ENCODE results near the gene KAZN. TPM values are rescaled to one million over a fixed set of nuclear protein-coding genes. Genes with fewer than 3 reads are reported as not detected.

KAZN gene
- total RNA-seq, 1 experiment from 2014 or later, result 15.6 TPM

- Histone ChIP-seq H3K9me3 (ENCODE audit: insufficient read depth, low read depth) (no peaks in the 10 kb centered on the region), H3F3A (ENCODE audit: insufficient read depth, low read depth) (no peaks in the 10 kb centered on the region), H3K79me2 (ENCODE audit: low read depth) (no peaks in the 10 kb centered on the region), H3K27me3 (ENCODE audit: insufficient read depth, low read depth) (peaks cover 17% of the 10 kb centered on the region), H3K4me2 (no peak overlapping the region), H2AFZ (no peak overlapping the region), H3K9me2 (ENCODE audit: insufficient read depth) (no peaks in the 10 kb centered on the region), H3K4me3 (no peak overlapping the region), H3K36me3 (ENCODE audit: low read depth) (no peaks in the 10 kb centered on the region), H4K20me1 (ENCODE audit: insufficient read depth) (no peaks in the 10 kb centered on the region), H3K27ac (no peak overlapping the region), H3K4me1 (replicated peaks; ENCODE audit: insufficient read depth) (no peaks in the 10 kb centered on the region)
- no TSS peak for BruUV-seq (replicated peaks)
- no peak for DNase-seq
- ChIA-PET POLR2A (ENCODE audit: unreplicated experiment) (no interaction called here), CTCF (no interaction called here)
- intact Hi-C loops (cut with micrococcal nuclease; ENCODE audit: unreplicated experiment), result no loop called here
- TF ChIP-seq EZH2 (IDR thresholded peaks at IDR 0.05; ENCODE audit: low read depth), result no peak
Observed at GRCh38 chr1:14652840-14653239, 54.4 kb downstream of the KAZN start.

- H3K4me1 ChIP-seq (replicated peaks; ENCODE audit: insufficient read depth), result no peaks in the 10 kb centered on the region
- peaks cover 23% of the 10 kb centered on the region for H3K27me3 ChIP-seq (ENCODE audit: insufficient read depth, low read depth)
- H3K4me2 ChIP-seq, result no peak overlapping the region
- no TSS peak for BruUV-seq (replicated peaks)
- no peaks in the 10 kb centered on the region for H3F3A ChIP-seq (ENCODE audit: insufficient read depth, low read depth)
- no peaks in the 10 kb centered on the region for H3K36me3 ChIP-seq (ENCODE audit: low read depth)
- intact Hi-C loops (cut with micrococcal nuclease; ENCODE audit: unreplicated experiment), result no loop called here
- H3K9me3 ChIP-seq (ENCODE audit: insufficient read depth, low read depth), result no peaks in the 10 kb centered on the region
- H4K20me1 ChIP-seq (ENCODE audit: insufficient read depth), result no peaks in the 10 kb centered on the region
- POLR2A ChIA-PET (ENCODE audit: unreplicated experiment), result no interaction called here
- no peaks in the 10 kb centered on the region for H3K9me2 ChIP-seq (ENCODE audit: insufficient read depth)
- no peak overlapping the region for H2AFZ ChIP-seq
- H3K79me2 ChIP-seq (ENCODE audit: low read depth), result no peaks in the 10 kb centered on the region
- CTCF ChIA-PET, result no interaction called here
- no peak for DNase-seq
- no peak overlapping the region for H3K4me3 ChIP-seq
- no peak for TF ChIP-seq EZH2 (IDR thresholded peaks at IDR 0.05; ENCODE audit: low read depth)
- TF ChIP-seq CTCF (conservative IDR thresholded peaks at IDR 0.05), result no peak
- H3K27ac ChIP-seq, result no peak overlapping the region
Observed at GRCh38 chr1:14653461-14653960, 55.0 kb downstream of the KAZN start.

- H3K9me3 ChIP-seq (ENCODE audit: insufficient read depth, low read depth), result no peaks in the 10 kb centered on the region
- peaks cover 26% of the 10 kb centered on the region for H3K27me3 ChIP-seq (ENCODE audit: insufficient read depth, low read depth)
- H2AFZ ChIP-seq, result no peak overlapping the region
- H3K36me3 ChIP-seq (ENCODE audit: low read depth), result no peaks in the 10 kb centered on the region
- no peak for TF ChIP-seq CTCF (conservative IDR thresholded peaks at IDR 0.05)
- TF ChIP-seq EZH2 (IDR thresholded peaks at IDR 0.05; ENCODE audit: low read depth), result no peak
- no peaks in the 10 kb centered on the region for H3K4me1 ChIP-seq (replicated peaks; ENCODE audit: insufficient read depth)
- H3F3A ChIP-seq (ENCODE audit: insufficient read depth, low read depth), result no peaks in the 10 kb centered on the region
- H3K27ac ChIP-seq, result no peak overlapping the region
- H4K20me1 ChIP-seq (ENCODE audit: insufficient read depth), result no peaks in the 10 kb centered on the region
- no peaks in the 10 kb centered on the region for H3K79me2 ChIP-seq (ENCODE audit: low read depth)
- no peaks in the 10 kb centered on the region for H3K9me2 ChIP-seq (ENCODE audit: insufficient read depth)
- BruUV-seq (replicated peaks), result no TSS peak
- ChIA-PET POLR2A (ENCODE audit: unreplicated experiment) (no interaction called here), CTCF (no interaction called here)
- intact Hi-C loops (cut with micrococcal nuclease; ENCODE audit: unreplicated experiment), result no loop called here
- no peak overlapping the region for H3K4me2 ChIP-seq
- H3K4me3 ChIP-seq, result no peak overlapping the region
- DNase-seq, result no peak
Observed at GRCh38 chr1:14654554-14654953, 56.1 kb downstream of the KAZN start.

GRCh38 chr1:14655385-14655784 is 56.9 kb downstream of the KAZN start:
- TF ChIP-seq CTCF (conservative IDR thresholded peaks at IDR 0.05) (no peak), EZH2 (IDR thresholded peaks at IDR 0.05; ENCODE audit: low read depth) (no peak)
- CTCF ChIA-PET, result no interaction called here
- intact Hi-C loops (cut with micrococcal nuclease; ENCODE audit: unreplicated experiment), result no loop called here

More at GRCh38 chr1:14655385-14655784, 56.9 kb downstream of the KAZN start:
- BruUV-seq (replicated peaks), result no TSS peak
- DNase-seq, result no peak
- no peaks in the 10 kb centered on the region for H4K20me1 ChIP-seq (ENCODE audit: insufficient read depth)
- POLR2A ChIA-PET (ENCODE audit: unreplicated experiment), result no interaction called here
- H3K4me3 ChIP-seq, result no peak overlapping the region
- no peaks in the 10 kb centered on the region for H3K36me3 ChIP-seq (ENCODE audit: low read depth)
- no peaks in the 10 kb centered on the region for H3K9me2 ChIP-seq (ENCODE audit: insufficient read depth)
- H3K9me3 ChIP-seq (ENCODE audit: insufficient read depth, low read depth), result no peaks in the 10 kb centered on the region
- H3F3A ChIP-seq (ENCODE audit: insufficient read depth, low read depth), result no peaks in the 10 kb centered on the region
- H3K27ac ChIP-seq, result no peak overlapping the region
- H3K79me2 ChIP-seq (ENCODE audit: low read depth), result no peaks in the 10 kb centered on the region
- no peak overlapping the region for H3K4me2 ChIP-seq
- no peak overlapping the region for H2AFZ ChIP-seq
- H3K4me1 ChIP-seq (replicated peaks; ENCODE audit: insufficient read depth), result no peaks in the 10 kb centered on the region
- H3K27me3 ChIP-seq (ENCODE audit: insufficient read depth, low read depth), result peaks cover 32% of the 10 kb centered on the region
